Activated naive CD8-positive, alpha-beta T cell (primary cell): ENCODE results near the gene RPP14.
"Not testable (repeated sequence)": the region's sequence is repeated elsewhere in the genome, so short reads cannot be mapped to it uniquely, and the experiment has no call there.

Experiments used
- H3K27ac Mint-ChIP-seq: one replicate; pipeline ENCODE4 v1.8.0; 2021; ENCODE audit warnings: mixed read lengths
- H3K27me3 Mint-ChIP-seq: one replicate; pipeline ENCODE4 v1.8.0; 2021; ENCODE audit warnings: mixed read lengths
- H3K36me3 Mint-ChIP-seq: one replicate; pipeline ENCODE4 v1.8.0; 2021; ENCODE audit warnings: mixed read lengths
- H3K4me1 Mint-ChIP-seq: one replicate; pipeline ENCODE4 v1.8.0; 2021; ENCODE audit warnings: low read depth, mixed read lengths
- H3K4me3 Mint-ChIP-seq: one replicate; pipeline ENCODE4 v1.8.0; 2021; ENCODE audit warnings: mild to moderate bottlenecking, mixed read lengths
- H3K9me3 Mint-ChIP-seq: one replicate; pipeline ENCODE4 v1.8.0; 2021; ENCODE audit warnings: low read depth, mixed read lengths

The RPP14 gene

GRCh38 chr3:58281069-58281468, 25.0 kb upstream of the RPP14 start:
- Mint-ChIP-seq H3K27ac (no peak overlapping the region), H3K4me3 (no peak overlapping the region), H3K4me1 (no peaks in the 10 kb centered on the region), H3K9me3 (no peaks in the 10 kb centered on the region), H3K27me3 (no peaks in the 10 kb centered on the region), H3K36me3 (peaks cover 20% of the 10 kb centered on the region)

- Mint-ChIP-seq H3K36me3 (peaks cover 9% of the 10 kb centered on the region), H3K9me3 (no peaks in the 10 kb centered on the region), H3K4me1 (no peaks in the 10 kb centered on the region), H3K27me3 (no peaks in the 10 kb centered on the region), H3K27ac (no peak overlapping the region), H3K4me3 (no peak overlapping the region)
Observed at GRCh38 chr3:58285334-58285733, 20.7 kb upstream of the RPP14 start.

GRCh38 chr3:58287354-58287753, 18.7 kb upstream of the RPP14 start:
- H3K27me3 Mint-ChIP-seq, result no peaks in the 10 kb centered on the region
- peaks cover 8% of the 10 kb centered on the region for H3K36me3 Mint-ChIP-seq
- H3K4me3 Mint-ChIP-seq, result no peak overlapping the region
- no peaks in the 10 kb centered on the region for H3K9me3 Mint-ChIP-seq
- no peaks in the 10 kb centered on the region for H3K4me1 Mint-ChIP-seq
- H3K27ac Mint-ChIP-seq, result no peak overlapping the region

- no peak overlapping the region for H3K27ac Mint-ChIP-seq
- no peaks in the 10 kb centered on the region for H3K9me3 Mint-ChIP-seq
- no peak overlapping the region for H3K4me3 Mint-ChIP-seq
- H3K36me3 Mint-ChIP-seq, result peaks cover 8% of the 10 kb centered on the region
- H3K27me3 Mint-ChIP-seq, result no peaks in the 10 kb centered on the region
- H3K4me1 Mint-ChIP-seq, result no peaks in the 10 kb centered on the region
Observed at GRCh38 chr3:58288011-58288728, 17.9 kb upstream of the RPP14 start.

- H3K27ac Mint-ChIP-seq, H3K27me3 Mint-ChIP-seq, H3K9me3 Mint-ChIP-seq, H3K4me1 Mint-ChIP-seq, H3K4me3 Mint-ChIP-seq: not testable (repeated sequence)
- peaks cover 10% of the 10 kb centered on the region for H3K36me3 Mint-ChIP-seq
Observed at GRCh38 chr3:58288964-58289613, 17.0 kb upstream of the RPP14 start.

GRCh38 chr3:58290446-58290845, 15.6 kb upstream of the RPP14 start:
- H3K27me3 Mint-ChIP-seq, H3K4me3 Mint-ChIP-seq, H3K9me3 Mint-ChIP-seq, H3K4me1 Mint-ChIP-seq, H3K36me3 Mint-ChIP-seq, H3K27ac Mint-ChIP-seq: not testable (repeated sequence)

- Mint-ChIP-seq H3K27me3 (no peaks in the 10 kb centered on the region), H3K4me3 (no peak overlapping the region), H3K4me1 (no peaks in the 10 kb centered on the region), H3K36me3 (peaks cover 11% of the 10 kb centered on the region), H3K27ac (no peak overlapping the region), H3K9me3 (no peaks in the 10 kb centered on the region)
Observed at GRCh38 chr3:58291671-58292338, 14.2 kb upstream of the RPP14 start.

- Mint-ChIP-seq H3K27me3 (no peaks in the 10 kb centered on the region), H3K36me3 (peaks cover 11% of the 10 kb centered on the region), H3K4me3 (no peak overlapping the region), H3K4me1 (no peaks in the 10 kb centered on the region), H3K27ac (no peak overlapping the region), H3K9me3 (no peaks in the 10 kb centered on the region)
Observed at GRCh38 chr3:58292866-58293265, 13.2 kb upstream of the RPP14 start.

- peaks cover 1% of the 10 kb centered on the region for H3K27me3 Mint-ChIP-seq
- H3K9me3 Mint-ChIP-seq, result no peaks in the 10 kb centered on the region
- H3K4me1 Mint-ChIP-seq, result no peaks in the 10 kb centered on the region
- peaks cover 8% of the 10 kb centered on the region for H3K36me3 Mint-ChIP-seq
- no peak overlapping the region for H3K27ac Mint-ChIP-seq
- no peak overlapping the region for H3K4me3 Mint-ChIP-seq
Observed at GRCh38 chr3:58293516-58293915, 12.5 kb upstream of the RPP14 start.

- Mint-ChIP-seq H3K4me3 (no peak overlapping the region), H3K4me1 (no peaks in the 10 kb centered on the region), H3K9me3 (peaks cover 1% of the 10 kb centered on the region), H3K27me3 (peaks cover 9% of the 10 kb centered on the region), H3K27ac (no peak overlapping the region), H3K36me3 (peaks cover 8% of the 10 kb centered on the region)
Observed at GRCh38 chr3:58296269-58296668, 9.8 kb upstream of the RPP14 start.

- H3K4me3 Mint-ChIP-seq, result no peak overlapping the region
- H3K9me3 Mint-ChIP-seq, result peaks cover 3% of the 10 kb centered on the region
- H3K4me1 Mint-ChIP-seq, result no peaks in the 10 kb centered on the region
- peaks cover 8% of the 10 kb centered on the region for H3K36me3 Mint-ChIP-seq
- H3K27me3 Mint-ChIP-seq, result peaks cover 12% of the 10 kb centered on the region
- no peak overlapping the region for H3K27ac Mint-ChIP-seq
Observed at GRCh38 chr3:58296843-58297242, 9.2 kb upstream of the RPP14 start.

- Mint-ChIP-seq H3K4me1 (no peaks in the 10 kb centered on the region), H3K9me3 (peaks cover 3% of the 10 kb centered on the region), H3K27ac (no peak overlapping the region), H3K36me3 (peaks cover 8% of the 10 kb centered on the region), H3K27me3 (peaks cover 15% of the 10 kb centered on the region), H3K4me3 (no peak overlapping the region)
Observed at GRCh38 chr3:58298190-58298589, 7.9 kb upstream of the RPP14 start.

GRCh38 chr3:58299075-58299474, 7.0 kb upstream of the RPP14 start:
- peaks cover 5% of the 10 kb centered on the region for H3K36me3 Mint-ChIP-seq
- H3K4me1 Mint-ChIP-seq, result no peaks in the 10 kb centered on the region
- H3K4me3 Mint-ChIP-seq, result no peak overlapping the region
- peaks cover 15% of the 10 kb centered on the region for H3K27me3 Mint-ChIP-seq
- H3K27ac Mint-ChIP-seq, result no peak overlapping the region
- H3K9me3 Mint-ChIP-seq, result peaks cover 3% of the 10 kb centered on the region

- H3K4me1 Mint-ChIP-seq, result no peaks in the 10 kb centered on the region
- peaks cover 15% of the 10 kb centered on the region for H3K27me3 Mint-ChIP-seq
- H3K27ac Mint-ChIP-seq, result no peak overlapping the region
- peaks cover 3% of the 10 kb centered on the region for H3K9me3 Mint-ChIP-seq
- H3K4me3 Mint-ChIP-seq, result no peak overlapping the region
- peaks cover 4% of the 10 kb centered on the region for H3K36me3 Mint-ChIP-seq
Observed at GRCh38 chr3:58299839-58300516, 6.1 kb upstream of the RPP14 start.

GRCh38 chr3:58307639-58308215, 1.7 kb downstream of the RPP14 start:
- H3K27ac Mint-ChIP-seq, result peak overlapping the region; percentile 99
- H3K36me3 Mint-ChIP-seq, result peaks cover 8% of the 10 kb centered on the region
- peak overlapping the region; percentile 100 for H3K4me3 Mint-ChIP-seq
- no peaks in the 10 kb centered on the region for H3K9me3 Mint-ChIP-seq
- peaks cover 36% of the 10 kb centered on the region for H3K4me1 Mint-ChIP-seq
- H3K27me3 Mint-ChIP-seq, result peaks cover 3% of the 10 kb centered on the region
